CD4-positive, alpha-beta memory T cell (primary cell): ENCODE measurements around the gene POLR2J2. TPM values are rescaled to one million over a fixed set of nuclear protein-coding genes. Genes with fewer than 3 reads are reported as not detected.
"Not testable (repeated sequence)": the region's sequence is repeated elsewhere in the genome, so short reads cannot be mapped to it uniquely, and the experiment has no call there.

ENCODE experiments used
- CTCF ChIA-PET: fragments of 350-600 bp; sonication (Branson Sonifier 250); formaldehyde crosslinking; loops from one replicate; lab custom pipeline; 2021; ENCODE audit warnings: inconsistent platforms; ENCODE audit not compliant: partially characterized antibody; lab: Charles Lee
- POLR2A ChIA-PET: fragments of 350-600 bp; sonication (Branson Sonifier 250); formaldehyde crosslinking; loops from one replicate; lab custom pipeline; 2021; ENCODE audit not compliant: partially characterized antibody; lab: Charles Lee
- DNase-seq, 5 donors: peaks; one replicate each; pipeline versions ENCODE4 v3.0.0 to v3.0.0-alpha.2; 2020 to 2022; ENCODE audit warnings: mixed read lengths in 1 of 5
- H3K27ac ChIP-seq: one replicate; pipeline ENCODE4 v1.7.0; 2013; ENCODE audit warnings: low read depth, low read length
- H3K27me3 ChIP-seq: 2 replicates; pipeline ENCODE4 v1.7.0; 2013; ENCODE audit warnings: mild to moderate bottlenecking, low read length, moderate library complexity; ENCODE audit not compliant: insufficient read depth
- H3K36me3 ChIP-seq: 2 replicates; pipeline ENCODE4 v1.7.0; 2013; ENCODE audit warnings: mild to moderate bottlenecking, low read length, moderate library complexity; ENCODE audit not compliant: insufficient read depth
- H3K4me1 ChIP-seq: 2 replicates; pipeline ENCODE4 v1.7.0; 2013; ENCODE audit warnings: mild to moderate bottlenecking, low read length, moderate library complexity; ENCODE audit not compliant: insufficient read depth
- H3K4me3 ChIP-seq, 2 donors: one replicate each; pipeline ENCODE4 v1.7.0; 2013; ENCODE audit warnings: low read length in 2 of 2, mild to moderate bottlenecking in 1 of 2
- H3K9me3 ChIP-seq, 2 donors: one replicate each; pipeline ENCODE4 v1.7.0; 2013; ENCODE audit warnings: low read length in 2 of 2, control low read depth in 1 of 2; ENCODE audit not compliant: control insufficient read depth in 1 of 2
- H3K27ac Mint-ChIP-seq, 7 donors: one replicate each; pipeline ENCODE4 v1.8.0; 2020 to 2021; ENCODE audit warnings: mixed read lengths in 7 of 7, mild to moderate bottlenecking in 6 of 7, inconsistent platforms in 3 of 7, moderate library complexity in 3 of 7
- H3K27me3 Mint-ChIP-seq, 2 donors: one replicate each; pipeline ENCODE4 v1.8.0; 2020 to 2021; ENCODE audit warnings: mixed read lengths in 2 of 2
- H3K36me3 Mint-ChIP-seq, 2 donors: one replicate each; pipeline ENCODE4 v1.8.0; 2020 to 2021; ENCODE audit warnings: mixed read lengths in 2 of 2, inconsistent platforms in 1 of 2, mild to moderate bottlenecking in 1 of 2
- H3K4me1 Mint-ChIP-seq, 4 donors: one replicate each; pipeline ENCODE4 v1.8.0; 2020 to 2021; ENCODE audit warnings: mixed read lengths in 4 of 4, mild to moderate bottlenecking in 1 of 4
- H3K4me3 Mint-ChIP-seq, 8 donors: one replicate each; pipeline ENCODE4 v1.8.0; 2020 to 2021; ENCODE audit warnings: mixed read lengths in 8 of 8, mild to moderate bottlenecking in 7 of 8, moderate library complexity in 6 of 8, inconsistent platforms in 3 of 8
- H3K9me3 Mint-ChIP-seq, 8 donors: one replicate each; pipeline ENCODE4 v1.8.0; 2020 to 2021; ENCODE audit warnings: mixed read lengths in 8 of 8, mild to moderate bottlenecking in 5 of 8, inconsistent platforms in 3 of 8, moderate library complexity in 1 of 8
- intact Hi-C: fragments of 100-400 bp; cut with micrococcal nuclease; formaldehyde crosslinking; loops from one replicate; pipeline ENCODE4 v1.15.1; 2023
- polyA plus RNA-seq, 2 donors: library from polyadenylated mRNA; unstranded; fragments of 300-500 nt; fragmentation: Illumina TruSeq; gene quantifications; one replicate each; pipeline ENCODE4 v1.2.3, GENCODE V29; 2021
- total RNA-seq, 2 experiments: library from RNA; stranded (reverse); gene quantifications; one replicate each; pipeline ENCODE4 v1.2.3, GENCODE V29; 2021

POLR2J2 gene
- total and polyA plus RNA-seq, 4 experiments from 2014 or later = 1.6 to 27.7 (median 14.9) TPM

GRCh38 chr7:102666850-102667249 lies 4.6 kb downstream of the POLR2J2 start:
- H3K27me3 Mint-ChIP-seq, POLR2A ChIA-PET, H3K4me1 ChIP-seq, H3K27me3 ChIP-seq, H3K27ac ChIP-seq, H3K4me3 Mint-ChIP-seq, H3K4me3 ChIP-seq, CTCF ChIA-PET, H3K27ac Mint-ChIP-seq, DNase-seq, H3K9me3 Mint-ChIP-seq, H3K36me3 ChIP-seq, H3K4me1 Mint-ChIP-seq, H3K36me3 Mint-ChIP-seq, H3K9me3 ChIP-seq, intact Hi-C loops: not testable (repeated sequence)

- H3K36me3 Mint-ChIP-seq, H3K4me1 Mint-ChIP-seq, H3K4me1 ChIP-seq, DNase-seq, H3K36me3 ChIP-seq, H3K27me3 Mint-ChIP-seq, H3K9me3 ChIP-seq, H3K27ac ChIP-seq, H3K4me3 Mint-ChIP-seq, H3K27me3 ChIP-seq, POLR2A ChIA-PET, H3K4me3 ChIP-seq, H3K27ac Mint-ChIP-seq, H3K9me3 Mint-ChIP-seq, intact Hi-C loops, CTCF ChIA-PET: not testable (repeated sequence)
Observed at GRCh38 chr7:102664765-102665164, 6.7 kb downstream of the POLR2J2 start.

GRCh38 chr7:102649924-102650323 lies 21.5 kb downstream of the POLR2J2 start, which contains the start of gene SPDYE2B:
TSS of gene SPDYE2B (plus strand) at chr7:102650319. CDS start at chr7:102652349, 2,030 bp downstream.
- POLR2A ChIA-PET, H3K4me3 Mint-ChIP-seq: not testable (repeated sequence)

GRCh38 chr7:102647813-102648212 lies 23.6 kb downstream of the POLR2J2 start:
- H3K36me3 Mint-ChIP-seq, POLR2A ChIA-PET, H3K27me3 Mint-ChIP-seq, H3K36me3 ChIP-seq, H3K4me1 ChIP-seq, H3K9me3 Mint-ChIP-seq, H3K27ac ChIP-seq, intact Hi-C loops, DNase-seq, H3K27me3 ChIP-seq, CTCF ChIA-PET, H3K27ac Mint-ChIP-seq, H3K9me3 ChIP-seq, H3K4me3 Mint-ChIP-seq, H3K4me1 Mint-ChIP-seq, H3K4me3 ChIP-seq: not testable (repeated sequence)

More at GRCh38 chr7:102649924-102650323, 21.5 kb downstream of the POLR2J2 start, which contains the start of gene SPDYE2B:
- CTCF ChIA-PET, H3K9me3 Mint-ChIP-seq, H3K27me3 ChIP-seq, H3K27ac Mint-ChIP-seq, H3K27ac ChIP-seq, H3K4me1 ChIP-seq, H3K27me3 Mint-ChIP-seq, intact Hi-C loops, H3K36me3 Mint-ChIP-seq, H3K9me3 ChIP-seq, DNase-seq, H3K4me3 ChIP-seq, H3K36me3 ChIP-seq, H3K4me1 Mint-ChIP-seq: not testable (repeated sequence)

- CTCF ChIA-PET, DNase-seq, H3K4me3 ChIP-seq, H3K27ac Mint-ChIP-seq, H3K4me1 ChIP-seq, intact Hi-C loops, H3K27me3 ChIP-seq, H3K36me3 Mint-ChIP-seq, H3K9me3 Mint-ChIP-seq, H3K27me3 Mint-ChIP-seq, POLR2A ChIA-PET, H3K27ac ChIP-seq, H3K4me3 Mint-ChIP-seq, H3K4me1 Mint-ChIP-seq, H3K9me3 ChIP-seq, H3K36me3 ChIP-seq: not testable (repeated sequence)
Observed at GRCh38 chr7:102643404-102643803, 28.1 kb downstream of the POLR2J2 start.

GRCh38 chr7:102642691-102643090 lies 28.8 kb downstream of the POLR2J2 start, which contains the start of gene UPK3BL1:
TSS of gene UPK3BL1 (minus strand) at chr7:102642791. CDS start at chr7:102642741, 50 bp downstream.
- H3K36me3 Mint-ChIP-seq, H3K4me3 ChIP-seq: not testable (repeated sequence)

GRCh38 chr7:102638848-102639247 lies 32.6 kb downstream of the POLR2J2 start:
- H3K36me3 Mint-ChIP-seq, CTCF ChIA-PET, H3K9me3 ChIP-seq, H3K9me3 Mint-ChIP-seq, DNase-seq, H3K27ac ChIP-seq, H3K4me3 Mint-ChIP-seq, H3K36me3 ChIP-seq, H3K27me3 Mint-ChIP-seq, H3K4me1 ChIP-seq, intact Hi-C loops, POLR2A ChIA-PET, H3K4me1 Mint-ChIP-seq, H3K27me3 ChIP-seq, H3K4me3 ChIP-seq, H3K27ac Mint-ChIP-seq: not testable (repeated sequence)

More at GRCh38 chr7:102642691-102643090, 28.8 kb downstream of the POLR2J2 start, which contains the start of gene UPK3BL1:
- intact Hi-C loops, H3K4me1 Mint-ChIP-seq, H3K27me3 ChIP-seq, H3K9me3 Mint-ChIP-seq, H3K27me3 Mint-ChIP-seq, POLR2A ChIA-PET, H3K9me3 ChIP-seq, H3K4me3 Mint-ChIP-seq, H3K4me1 ChIP-seq, CTCF ChIA-PET, H3K27ac ChIP-seq, DNase-seq, H3K36me3 ChIP-seq, H3K27ac Mint-ChIP-seq: not testable (repeated sequence)

- H3K9me3 Mint-ChIP-seq, H3K27ac ChIP-seq, H3K36me3 ChIP-seq, intact Hi-C loops, H3K4me3 Mint-ChIP-seq, H3K4me1 Mint-ChIP-seq, DNase-seq, H3K27ac Mint-ChIP-seq, POLR2A ChIA-PET, H3K27me3 ChIP-seq, H3K9me3 ChIP-seq, H3K27me3 Mint-ChIP-seq, H3K4me3 ChIP-seq, H3K4me1 ChIP-seq, CTCF ChIA-PET, H3K36me3 Mint-ChIP-seq: not testable (repeated sequence)
Observed at GRCh38 chr7:102636956-102637355, 34.5 kb downstream of the POLR2J2 start.
